ENCODE data around the gene TBC1D12.
"Not testable (repeated sequence)": the region's sequence is repeated elsewhere in the genome, so short reads cannot be mapped to it uniquely, and the experiment has no call there.

TBC1D12 gene

GRCh38 chr10:94549221-94549620 lies 146.9 kb downstream of the TBC1D12 start:
- DNase-seq: no peak

- not testable (repeated sequence) for DNase-seq
Measured at GRCh38 chr10:94567714-94568307, 165.5 kb downstream of the TBC1D12 start.

- DNase-seq: no peak
Measured at GRCh38 chr10:94571081-94571480, 168.7 kb downstream of the TBC1D12 start.

- DNase-seq: no peak
Measured at GRCh38 chr10:94571528-94571927, 169.2 kb downstream of the TBC1D12 start.

GRCh38 chr10:94578790-94579189 lies 176.4 kb downstream of the TBC1D12 start:
- no peak for DNase-seq

- DNase-seq: no peak
Measured at GRCh38 chr10:94583124-94583523, 180.8 kb downstream of the TBC1D12 start.
